Adrenal gland (tissue), 5 donors: Measurements from ENCODE around the gene IDI1.
A peak's percentile ranks its signal among the peaks of the same experiment; 100 is the strongest.

Experiments
- POLR2A ChIP-seq, 2 donors: fragments of 450-650 bp; IDR thresholded peaks; one replicate each; pipeline ENCODE4 v1.6.1; 2017; ENCODE audit warnings: antibody characterized with exemption in 2 of 2, mild to moderate bottlenecking in 2 of 2, moderate library complexity in 1 of 2
- TF ChIP-seq, protein P1 (sequence below), 6 experiments: fragments of 450-650 bp in 4 of 6; fragments of 200-600 bp in 2 of 6; sonication (generic) in 1 of 6; IDR thresholded peaks; 1 replicate in 5 of 6; 2 replicates in 1 of 6; pipeline versions ENCODE4 v1.5.1 to v1.8.0; 2016 to 2021; ENCODE audit warnings: antibody characterized with exemption in 6 of 6, mild to moderate bottlenecking in 2 of 6, moderate library complexity in 1 of 6
- donor health status: DM: no; HTN: no; CAD: no.

DNA sequence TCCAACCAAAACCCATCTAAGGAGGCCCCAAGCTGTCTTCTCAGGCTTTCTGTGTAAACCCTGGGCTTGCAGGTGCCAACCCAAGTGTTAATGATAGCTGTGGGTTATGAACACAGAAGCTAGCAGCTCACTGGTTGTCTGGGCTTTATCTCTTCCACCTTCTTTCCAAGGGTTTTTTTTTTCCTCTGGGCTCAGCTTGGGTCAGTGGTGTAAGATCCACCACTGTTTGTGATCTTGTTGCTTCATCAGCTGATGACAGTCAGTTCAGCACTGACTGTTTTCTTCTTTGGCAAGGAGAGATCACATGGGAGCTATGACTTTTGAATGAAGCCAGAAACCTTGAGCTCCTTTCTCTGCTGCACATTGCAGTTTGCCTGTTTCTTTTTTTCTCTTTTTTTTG is 56.0 kb downstream of the IDI1 start:
- TF ChIP-seq, protein P1, sequence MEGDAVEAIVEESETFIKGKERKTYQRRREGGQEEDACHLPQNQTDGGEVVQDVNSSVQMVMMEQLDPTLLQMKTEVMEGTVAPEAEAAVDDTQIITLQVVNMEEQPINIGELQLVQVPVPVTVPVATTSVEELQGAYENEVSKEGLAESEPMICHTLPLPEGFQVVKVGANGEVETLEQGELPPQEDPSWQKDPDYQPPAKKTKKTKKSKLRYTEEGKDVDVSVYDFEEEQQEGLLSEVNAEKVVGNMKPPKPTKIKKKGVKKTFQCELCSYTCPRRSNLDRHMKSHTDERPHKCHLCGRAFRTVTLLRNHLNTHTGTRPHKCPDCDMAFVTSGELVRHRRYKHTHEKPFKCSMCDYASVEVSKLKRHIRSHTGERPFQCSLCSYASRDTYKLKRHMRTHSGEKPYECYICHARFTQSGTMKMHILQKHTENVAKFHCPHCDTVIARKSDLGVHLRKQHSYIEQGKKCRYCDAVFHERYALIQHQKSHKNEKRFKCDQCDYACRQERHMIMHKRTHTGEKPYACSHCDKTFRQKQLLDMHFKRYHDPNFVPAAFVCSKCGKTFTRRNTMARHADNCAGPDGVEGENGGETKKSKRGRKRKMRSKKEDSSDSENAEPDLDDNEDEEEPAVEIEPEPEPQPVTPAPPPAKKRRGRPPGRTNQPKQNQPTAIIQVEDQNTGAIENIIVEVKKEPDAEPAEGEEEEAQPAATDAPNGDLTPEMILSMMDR (IDR thresholded peaks at IDR 0.05), result no peak
- peak in 1 of 2 donors; percentile 71 for TF ChIP-seq POLR2A (IDR thresholded peaks at IDR 0.05)
